Keratinocyte (primary cell): ENCODE results near the gene DPYSL5. TPM values are rescaled to one million over a fixed set of nuclear protein-coding genes. Genes with fewer than 3 reads are reported as not detected.

Experiments used
- DNase-seq: peaks from one replicate; pipeline ENCODE4 v3.0.0-alpha.2; 2011; ENCODE audit warnings: low read depth, missing footprints, low spot score
- FAIRE-seq: peaks from 2 replicates; lab custom pipeline; 2011; peaks lifted over from hg19 to GRCh38; lab: Jason Lieb, UNC
- H2AFZ ChIP-seq: 2 replicates; pipeline ENCODE4 v1.6.0; 2012; ENCODE audit warnings: low read length, control low read depth, inconsistent platforms; ENCODE audit not compliant: control insufficient read depth
- H3K27ac ChIP-seq: 2 replicates; pipeline ENCODE4 v1.5.1; 2011; ENCODE audit warnings: low read length; ENCODE audit not compliant: control insufficient read depth, insufficient read depth
- H3K27me3 ChIP-seq: 3 replicates; pipeline ENCODE4 v1.6.0; 2011; ENCODE audit warnings: low read length; ENCODE audit not compliant: control insufficient read depth, insufficient read depth; ENCODE audit errors: extremely low read depth
- H3K36me3 ChIP-seq, 2 experiments: 2 replicates in 1 of 2; 3 replicates in 1 of 2; pipeline ENCODE4 v1.5.1; 2011; ENCODE audit warnings: low read length in 2 of 2, mild to moderate bottlenecking in 1 of 2; ENCODE audit not compliant: control insufficient read depth in 2 of 2, insufficient read depth in 2 of 2; ENCODE audit errors: extremely low read depth in 1 of 2
- H3K4me1 ChIP-seq: 3 replicates; pipeline ENCODE4 v1.5.1; 2011; ENCODE audit warnings: low read length; ENCODE audit not compliant: control insufficient read depth, insufficient read depth; ENCODE audit errors: extremely low read depth
- H3K4me2 ChIP-seq: 3 replicates; pipeline ENCODE4 v1.6.0; 2011; ENCODE audit warnings: low read depth, low read length; ENCODE audit not compliant: control insufficient read depth, insufficient read depth; ENCODE audit errors: extremely low read depth
- H3K4me3 ChIP-seq, 3 experiments: fragments of 200-600 bp in 1 of 3; sonication (generic) in 1 of 3; 2 replicates in 2 of 3; 3 replicates in 1 of 3; pipeline ENCODE4 v1.5.1; 2011 to 2016; ENCODE audit warnings: low read length in 3 of 3, mild to moderate bottlenecking in 3 of 3, control low read depth in 2 of 3, inconsistent platforms in 1 of 3, low read depth in 1 of 3, mixed read lengths in 1 of 3, mixed run types in 1 of 3, moderate library complexity in 1 of 3; ENCODE audit not compliant: control insufficient read depth in 2 of 3, insufficient read depth in 2 of 3; ENCODE audit errors: extremely low read depth in 1 of 3
- H3K79me2 ChIP-seq: 2 replicates; pipeline ENCODE4 v1.6.0; 2012; ENCODE audit warnings: low read length; ENCODE audit not compliant: control insufficient read depth, insufficient read depth
- H3K9ac ChIP-seq: 3 replicates; pipeline ENCODE4 v1.6.0; 2011; ENCODE audit warnings: low read length; ENCODE audit not compliant: control insufficient read depth, insufficient read depth; ENCODE audit errors: extremely low read depth
- H3K9me1 ChIP-seq: 3 replicates; pipeline ENCODE4 v1.6.0; 2011; ENCODE audit warnings: low read length; ENCODE audit not compliant: control insufficient read depth, insufficient read depth; ENCODE audit errors: extremely low read depth
- H3K9me3 ChIP-seq: 2 replicates; pipeline ENCODE4 v1.5.1; 2012; ENCODE audit warnings: low read depth, low read length; ENCODE audit not compliant: control insufficient read depth
- H4K20me1 ChIP-seq: 3 replicates; pipeline ENCODE4 v1.6.0; 2011; ENCODE audit warnings: low read length; ENCODE audit not compliant: control insufficient read depth, insufficient read depth; ENCODE audit errors: extremely low read depth
- EZH2 ChIP-seq: IDR thresholded peaks from one replicate; pipeline ENCODE4 v1.6.1; 2012; ENCODE audit warnings: inconsistent platforms, mild to moderate bottlenecking, low read length, moderate library complexity
- dilution Hi-C: fragments of 300-500 bp; cut with MboI; formaldehyde crosslinking; loops from one replicate; pipeline ENCODE4 v1.7.0; 2020; ENCODE audit warnings: low sequenced_read_pairs; ENCODE audit not compliant: extremely low pct_ligation_motif_present
- polyA plus RNA-seq, 5 experiments: library from polyadenylated mRNA; depleted of rRNA in 3 of 5; stranded (reverse) in 3 of 5; stranded (forward) in 1 of 5; unstranded in 1 of 5; fragments of >200 nt; gene quantifications; 1 replicate in 1 of 5; 2 replicates in 3 of 5; 3 replicates in 1 of 5; pipeline versions ENCODE4 v1.2.1 to v1.2.3, GENCODE V29; 2011 to 2012; ENCODE audit warnings: missing spikeins in 2 of 5, low read depth in 1 of 5, low replicate concordance in 1 of 5
- TF ChIP-seq, protein P1 (sequence below), 3 experiments: IDR thresholded peaks in 1 of 3; conservative IDR thresholded peaks in 1 of 3; optimal IDR thresholded peaks in 1 of 3; 2 replicates in 2 of 3; 3 replicates in 1 of 3; pipeline versions ENCODE3 to v1.5.1; 2011; ENCODE audit warnings: low read length in 3 of 3, mild to moderate bottlenecking in 3 of 3, moderate library complexity in 2 of 3, control low read depth in 1 of 3, inconsistent platforms in 1 of 3; ENCODE audit not compliant: insufficient read depth in 2 of 3; ENCODE audit errors: extremely low read depth in 1 of 3

Gene DPYSL5
- polyA plus RNA-seq, 1 donor (not counting 4 experiments of a cell fraction or from before 2014, with no cell fraction given), result not detected

- H3K4me2 ChIP-seq, result no peak overlapping the region
- H2AFZ ChIP-seq, result no peak overlapping the region
- no peak for DNase-seq
- no peak overlapping the region for H3K9ac ChIP-seq
- no peaks in the 10 kb centered on the region for H3K79me2 ChIP-seq
- H4K20me1 ChIP-seq, result no peaks in the 10 kb centered on the region
- H3K36me3 ChIP-seq, result no peaks in the 10 kb centered on the region
- no peak overlapping the region for H3K4me3 ChIP-seq
- dilution Hi-C loops, result no loop called here
- peaks cover 47% of the 10 kb centered on the region for H3K27me3 ChIP-seq
- H3K9me3 ChIP-seq, result no peaks in the 10 kb centered on the region
- H3K4me1 ChIP-seq, result peaks cover 4% of the 10 kb centered on the region
- no peak overlapping the region for H3K27ac ChIP-seq
- FAIRE-seq, result no peak
- TF ChIP-seq EZH2, result no peak
- TF ChIP-seq, protein P1, sequence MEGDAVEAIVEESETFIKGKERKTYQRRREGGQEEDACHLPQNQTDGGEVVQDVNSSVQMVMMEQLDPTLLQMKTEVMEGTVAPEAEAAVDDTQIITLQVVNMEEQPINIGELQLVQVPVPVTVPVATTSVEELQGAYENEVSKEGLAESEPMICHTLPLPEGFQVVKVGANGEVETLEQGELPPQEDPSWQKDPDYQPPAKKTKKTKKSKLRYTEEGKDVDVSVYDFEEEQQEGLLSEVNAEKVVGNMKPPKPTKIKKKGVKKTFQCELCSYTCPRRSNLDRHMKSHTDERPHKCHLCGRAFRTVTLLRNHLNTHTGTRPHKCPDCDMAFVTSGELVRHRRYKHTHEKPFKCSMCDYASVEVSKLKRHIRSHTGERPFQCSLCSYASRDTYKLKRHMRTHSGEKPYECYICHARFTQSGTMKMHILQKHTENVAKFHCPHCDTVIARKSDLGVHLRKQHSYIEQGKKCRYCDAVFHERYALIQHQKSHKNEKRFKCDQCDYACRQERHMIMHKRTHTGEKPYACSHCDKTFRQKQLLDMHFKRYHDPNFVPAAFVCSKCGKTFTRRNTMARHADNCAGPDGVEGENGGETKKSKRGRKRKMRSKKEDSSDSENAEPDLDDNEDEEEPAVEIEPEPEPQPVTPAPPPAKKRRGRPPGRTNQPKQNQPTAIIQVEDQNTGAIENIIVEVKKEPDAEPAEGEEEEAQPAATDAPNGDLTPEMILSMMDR (optimal IDR thresholded peaks at IDR 0.05 in 1 of 3, IDR thresholded peaks at IDR 0.05 in 1 of 3, conservative IDR thresholded peaks at IDR 0.05 in 1 of 3; ENCODE audit: extremely low read depth in 1 of 3, insufficient read depth in 2 of 3, low read length in 3 of 3), result no peak
- H3K9me1 ChIP-seq, result no peaks in the 10 kb centered on the region
Observed at GRCh38 chr2:26845021-26845420, 2.9 kb upstream of the DPYSL5 start.

- no peak for FAIRE-seq
- H3K9me3 ChIP-seq, result no peaks in the 10 kb centered on the region
- dilution Hi-C loops, result no loop called here
- peak; percentile 96 for TF ChIP-seq EZH2
- TF ChIP-seq, protein P1 (optimal IDR thresholded peaks at IDR 0.05 in 1 of 3, IDR thresholded peaks at IDR 0.05 in 1 of 3, conservative IDR thresholded peaks at IDR 0.05 in 1 of 3; ENCODE audit: extremely low read depth in 1 of 3, insufficient read depth in 2 of 3, low read length in 3 of 3), result peak; percentile 76 to 87 (median 81)
- H4K20me1 ChIP-seq, result no peaks in the 10 kb centered on the region
- H3K9me1 ChIP-seq, result no peaks in the 10 kb centered on the region
- H3K4me1 ChIP-seq, result peaks cover 4% of the 10 kb centered on the region
- no peak overlapping the region for H3K4me3 ChIP-seq
- H3K36me3 ChIP-seq, result no peaks in the 10 kb centered on the region
- DNase-seq, result no peak
- peaks cover 60% of the 10 kb centered on the region for H3K27me3 ChIP-seq
- H3K27ac ChIP-seq, result no peak overlapping the region
- H3K9ac ChIP-seq, result no peak overlapping the region
- no peaks in the 10 kb centered on the region for H3K79me2 ChIP-seq
- no peak overlapping the region for H2AFZ ChIP-seq
- peak overlapping the region; percentile 35 for H3K4me2 ChIP-seq
Observed at GRCh38 chr2:26846334-26847306, 1.3 kb upstream of the DPYSL5 start.
